Activated CD4-positive, CD25-positive, alpha-beta regulatory T cell treated with anti-CD3 and anti-CD28 coated beads, Interleukin-2, amount 50 U/mL, for 24 hours (primary cell): ENCODE data around the gene ARHGAP30.
"Not testable (repeated sequence)": the region's sequence is repeated elsewhere in the genome, so short reads cannot be mapped to it uniquely, and the experiment has no call there.

Experiments used
- ATAC-seq, 2 donors: fragments of 150-1000 bp; cut with Tn5 transposase; one replicate each; pipeline ENCODE4 v1.10.0; 2021; ENCODE audit warnings: mild to moderate bottlenecking in 1 of 2, moderate library complexity in 1 of 2

Gene ARHGAP30

GRCh38 chr1:161069731-161070270 lies at the start of gene ARHGAP30:
Gene ARHGAP30 (minus strand): TSS chr1:161069891. CDS start chr1:161069624, 267 bp downstream.
- ATAC-seq: peak; percentile 77 to 81

GRCh38 chr1:161117759-161118581 lies 48.3 kb upstream of the ARHGAP30 start, which contains the start of the genes NIT1 and PFDN2:
Gene NIT1 (plus strand): TSS chr1:161118105. CDS start chr1:161118177, 72 bp downstream.
Gene PFDN2 (minus strand): TSS chr1:161118037. CDS start chr1:161118026, 11 bp downstream.
- peak; percentile 56 to 59 for ATAC-seq

- not testable (repeated sequence) for ATAC-seq
Measured at GRCh38 chr1:161115961-161116360, 46.3 kb upstream of the ARHGAP30 start.

- peak; percentile 80 for ATAC-seq
Measured at GRCh38 chr1:161115132-161115711, 45.5 kb upstream of the ARHGAP30 start.

GRCh38 chr1:161114556-161114955 lies 44.9 kb upstream of the ARHGAP30 start:
- ATAC-seq: no peak

GRCh38 chr1:161113915-161114314 lies 44.2 kb upstream of the ARHGAP30 start:
- ATAC-seq: no peak

GRCh38 chr1:161111527-161111926 lies 41.8 kb upstream of the ARHGAP30 start:
- no peak for ATAC-seq

GRCh38 chr1:161111117-161111516 lies 41.4 kb upstream of the ARHGAP30 start:
- ATAC-seq: no peak

GRCh38 chr1:161106431-161106830 lies 36.7 kb upstream of the ARHGAP30 start:
- ATAC-seq: no peak

GRCh38 chr1:161100556-161100955 lies 30.9 kb upstream of the ARHGAP30 start:
- ATAC-seq: no peak

GRCh38 chr1:161099090-161099802 lies 29.6 kb upstream of the ARHGAP30 start:
- ATAC-seq: no peak

- ATAC-seq: peak; percentile 78 to 81
Measured at GRCh38 chr1:161098210-161099068, 28.7 kb upstream of the ARHGAP30 start, which contains the start of gene KLHDC9. Gene KLHDC9 (plus strand): TSS chr1:161098361. CDS start chr1:161098536, 175 bp downstream.

GRCh38 chr1:161096530-161096929 lies 26.8 kb upstream of the ARHGAP30 start:
- ATAC-seq: no peak

GRCh38 chr1:161096015-161096414 lies 26.3 kb upstream of the ARHGAP30 start:
- ATAC-seq: no peak

- no peak for ATAC-seq
Measured at GRCh38 chr1:161095230-161095629, 25.5 kb upstream of the ARHGAP30 start.

- no peak for ATAC-seq
Measured at GRCh38 chr1:161094481-161094880, 24.8 kb upstream of the ARHGAP30 start.

GRCh38 chr1:161092621-161093028 lies 22.9 kb upstream of the ARHGAP30 start:
- peak; percentile 94 to 96 for ATAC-seq

GRCh38 chr1:161091796-161092507 lies 22.3 kb upstream of the ARHGAP30 start:
- ATAC-seq: no peak

- no peak for ATAC-seq
Measured at GRCh38 chr1:161091093-161091492, 21.4 kb upstream of the ARHGAP30 start.

GRCh38 chr1:161090617-161091016 lies 20.9 kb upstream of the ARHGAP30 start:
- no peak for ATAC-seq

GRCh38 chr1:161089938-161090337 lies 20.2 kb upstream of the ARHGAP30 start:
- ATAC-seq: no peak
